Right lung (tissue), 5 donors: Measurements from ENCODE around the gene GABRB1. TPM values are rescaled to one million over a fixed set of nuclear protein-coding genes. Genes with fewer than 3 reads are reported as not detected.

Experiments
- DNase-seq, 2 donors: peaks; one replicate each; pipeline ENCODE4 v3.0.0-alpha.2; 2013
- polyA plus RNA-seq, 5 donors: library from polyadenylated mRNA; unstranded; fragments of 120-200 nt; gene quantifications; one replicate each; pipeline versions ENCODE4 v1.2.1 to v1.2.3, GENCODE V29; 2013; ENCODE audit warnings: inconsistent platforms in 1 of 5, low replicate concordance in 1 of 5; ENCODE audit not compliant: insufficient read length in 5 of 5, insufficient read depth in 1 of 5

The GABRB1 gene
- polyA plus RNA-seq, 5 donors, result 0.08 to 0.33 TPM; not detected in 3

DNA sequence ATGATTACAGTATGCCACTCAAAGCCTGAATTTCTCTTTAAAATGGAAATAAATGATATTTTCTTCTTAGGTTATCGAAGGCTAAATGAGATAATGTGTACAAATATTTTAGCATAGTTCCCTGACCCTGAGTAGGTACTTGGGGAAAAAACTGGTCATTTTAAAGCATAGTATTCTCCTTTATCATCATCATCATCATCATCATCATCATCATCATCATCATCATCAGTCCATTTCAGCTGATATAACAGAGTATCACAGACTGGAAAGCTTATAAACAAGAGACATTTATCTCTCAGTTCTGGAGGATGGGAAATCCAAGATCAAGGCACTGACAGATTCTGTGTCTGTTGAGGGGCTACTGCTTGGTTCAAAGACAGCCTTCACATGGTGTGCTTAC, 13.9 kb downstream of the GABRB1 start:
- no peak for DNase-seq

DNA sequence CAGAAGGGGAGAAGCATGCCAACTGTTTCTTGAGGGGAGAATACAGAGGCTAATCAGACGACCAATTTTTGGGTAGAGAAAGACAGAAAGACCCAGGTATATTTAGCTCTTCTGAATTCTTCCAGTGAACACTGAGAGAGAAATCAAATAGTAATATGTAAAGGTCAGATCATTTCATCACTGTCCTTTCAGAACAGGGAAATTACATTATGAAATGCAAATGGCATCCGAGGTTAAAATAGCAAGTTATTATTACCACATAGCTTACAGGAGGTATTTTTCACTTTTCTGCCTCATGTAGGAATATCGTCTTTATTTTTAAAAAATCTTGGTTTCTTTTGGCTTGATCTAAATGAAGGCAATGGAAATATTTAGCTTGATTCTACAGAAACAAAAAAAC, 18.0 kb downstream of the GABRB1 start:
- DNase-seq, result no peak

DNA sequence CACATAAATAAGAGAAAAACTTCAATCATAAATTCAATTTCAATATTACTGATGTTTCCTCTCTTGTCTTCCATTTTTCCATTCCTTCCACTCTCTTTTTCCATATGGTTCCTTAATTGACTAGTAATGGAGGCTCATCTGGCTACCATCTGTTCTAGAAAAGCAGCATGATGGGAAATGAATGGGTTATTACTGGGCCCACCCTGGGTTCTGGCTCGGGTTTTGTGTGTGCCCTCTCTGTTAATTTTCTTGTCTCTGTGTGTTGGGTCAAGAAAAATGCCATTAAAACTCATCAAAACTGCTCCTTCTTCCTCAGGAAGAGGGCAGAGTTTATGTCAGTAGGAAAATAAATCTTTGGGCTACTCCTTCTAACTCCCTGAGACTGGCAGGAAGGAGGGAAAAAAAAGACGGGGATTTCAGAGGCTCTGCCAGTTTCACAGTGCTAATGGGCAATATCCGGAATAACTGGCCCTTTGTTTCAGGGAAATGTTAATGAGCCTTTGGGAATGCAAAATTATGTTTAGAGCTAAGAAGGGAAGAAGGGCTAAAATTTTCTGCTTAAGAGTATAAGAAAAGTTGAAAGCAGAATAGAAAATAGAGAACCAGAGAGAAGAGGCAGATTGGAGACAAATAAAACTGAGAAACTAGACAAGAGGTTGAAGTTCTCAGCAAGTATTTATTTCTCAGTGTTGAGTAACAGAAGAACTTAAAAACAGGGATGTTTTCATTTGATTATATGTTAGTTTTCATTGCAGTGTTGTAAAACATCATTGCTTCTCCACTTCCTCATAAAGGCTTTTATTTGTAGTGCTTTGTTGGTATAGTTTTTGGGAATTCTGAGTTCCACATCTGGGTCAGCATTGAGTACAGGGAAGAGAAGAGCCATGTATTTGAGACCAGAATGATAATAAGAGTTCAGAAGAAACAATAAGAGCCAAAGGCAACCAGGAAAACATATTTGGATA, 19.7 kb downstream of the GABRB1 start:
- DNase-seq, result no peak

DNA sequence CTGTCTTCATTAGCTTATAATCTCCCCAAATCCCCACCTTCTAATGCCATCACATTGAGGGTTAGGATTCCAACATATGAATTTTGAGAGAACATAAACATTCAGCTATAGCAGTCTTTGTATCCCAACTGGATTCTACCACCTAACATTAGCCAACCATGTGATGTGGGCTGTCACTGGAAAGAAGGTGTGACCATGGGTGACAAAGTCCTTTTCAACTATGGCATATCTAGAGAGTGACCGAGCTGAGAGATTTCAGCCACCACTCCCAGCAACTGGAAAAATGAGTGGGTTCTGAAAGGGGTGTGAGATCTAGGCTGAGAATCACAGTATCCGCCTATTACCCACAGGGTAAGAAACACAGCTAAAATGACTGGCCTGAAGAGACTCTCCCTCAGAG, 22.1 kb downstream of the GABRB1 start:
- DNase-seq, result no peak

DNA sequence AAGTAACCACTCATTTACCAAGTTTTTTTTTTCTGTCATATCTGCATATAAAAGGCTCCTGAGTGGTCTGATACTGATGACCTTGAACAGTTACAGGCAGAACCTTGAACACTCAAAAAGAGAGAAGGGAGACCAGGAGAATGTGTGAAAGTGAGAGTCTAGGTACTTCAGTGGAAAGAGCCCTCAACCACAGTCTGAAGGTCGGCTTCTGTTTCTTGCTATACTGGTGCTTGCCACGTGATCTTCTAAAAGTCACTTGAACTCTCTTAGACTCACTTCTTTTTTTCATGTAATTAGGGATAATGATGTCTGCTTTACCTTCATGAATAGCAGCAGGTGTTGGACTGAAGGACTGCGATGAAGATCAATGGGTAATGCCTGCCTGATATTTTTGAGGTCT, 22.8 kb downstream of the GABRB1 start:
- DNase-seq, result no peak

DNA sequence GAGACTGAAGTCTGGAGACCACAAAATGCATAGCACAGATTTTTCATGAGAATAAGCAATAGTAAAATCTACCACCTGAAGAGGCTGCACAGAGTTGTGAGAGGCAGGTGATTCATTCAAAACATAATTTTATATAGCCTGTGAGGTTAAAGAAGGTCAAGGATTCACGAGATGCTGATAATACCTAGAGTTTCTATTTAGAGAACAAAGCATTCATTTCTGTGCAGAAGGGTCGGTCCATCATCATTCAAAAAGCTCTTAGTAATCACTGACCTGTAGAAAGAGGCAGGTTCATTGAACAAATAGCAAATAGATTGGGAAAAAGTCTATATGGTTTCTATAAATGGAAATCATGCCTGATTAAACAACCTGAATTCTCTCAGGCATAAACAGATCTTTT, 26.6 kb downstream of the GABRB1 start:
- no peak for DNase-seq

DNA sequence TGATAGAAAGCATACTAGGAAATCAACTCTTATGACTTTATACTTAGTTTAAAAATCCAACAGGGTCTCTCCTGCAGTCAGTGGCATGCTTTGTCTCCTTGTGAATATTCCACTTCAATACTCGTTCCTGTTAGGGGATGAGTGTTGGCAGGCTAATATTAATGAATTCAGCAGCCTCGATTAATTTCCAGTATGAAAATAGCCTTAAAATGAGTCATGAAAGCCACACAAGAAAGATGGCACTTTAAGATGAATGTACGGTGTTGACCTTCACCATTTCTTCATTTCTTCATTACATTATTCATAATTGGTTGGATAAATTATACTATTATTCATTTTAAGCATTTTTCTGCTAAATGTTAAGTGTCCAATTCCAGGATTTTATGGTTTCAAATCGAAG, 29.2 kb downstream of the GABRB1 start:
- no peak for DNase-seq

DNA sequence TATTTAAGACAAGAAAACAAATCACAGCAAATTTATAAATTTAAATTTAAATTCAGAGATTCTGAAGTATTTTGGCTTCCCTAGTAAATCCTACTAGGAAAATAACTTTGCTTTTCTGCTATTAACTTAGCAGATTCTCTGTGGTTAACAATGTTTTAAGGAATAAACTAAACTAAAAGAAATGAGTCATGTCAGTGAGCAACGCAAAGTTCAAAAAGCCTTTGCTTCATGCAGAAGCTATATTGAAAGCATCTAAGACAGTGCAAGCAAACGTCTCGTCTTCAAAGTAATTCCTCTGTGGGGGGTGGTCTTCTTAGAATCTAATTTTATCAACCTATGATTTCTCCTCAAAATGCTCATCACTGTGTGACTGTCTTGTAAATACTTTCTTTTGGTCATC, 30.1 kb downstream of the GABRB1 start:
- no peak for DNase-seq

DNA sequence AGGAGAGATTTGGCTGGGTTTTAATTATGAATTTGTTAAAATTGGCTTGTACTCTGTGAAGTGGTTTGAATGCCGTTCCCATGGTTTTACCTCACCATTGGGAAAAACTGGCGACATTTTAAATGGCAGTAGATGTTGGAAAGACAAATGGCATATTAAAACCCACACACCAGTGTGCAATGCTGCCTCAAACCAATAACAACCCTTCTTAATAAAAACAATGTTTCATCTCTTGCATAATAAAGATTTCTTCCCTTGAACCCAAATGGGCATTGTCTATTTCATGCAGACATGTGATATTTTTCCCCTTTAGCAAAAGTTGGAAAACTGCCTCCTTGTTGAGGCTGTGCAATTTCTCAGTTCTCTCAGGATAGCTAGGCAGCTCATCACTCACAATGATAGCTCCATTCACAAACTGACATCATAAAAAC, 33.7 kb downstream of the GABRB1 start:
- no peak for DNase-seq

DNA sequence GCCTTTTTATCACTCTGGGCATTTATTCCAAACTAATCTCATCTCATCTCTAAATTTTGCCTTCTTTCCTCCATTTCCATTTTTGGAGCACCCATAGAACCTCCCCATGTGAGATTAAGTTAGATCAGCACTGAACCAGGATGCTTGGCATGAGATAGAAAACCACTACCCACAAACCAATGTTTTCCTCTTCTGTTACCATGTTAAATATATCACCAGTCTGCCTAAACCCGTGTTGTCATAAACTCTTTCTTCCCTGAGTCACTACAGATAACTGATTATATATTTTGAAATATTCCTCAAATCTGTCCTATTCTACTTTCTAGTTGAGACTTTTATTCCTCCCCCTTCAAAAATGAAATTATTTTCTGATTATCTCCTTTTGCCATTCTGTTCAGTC, 37.6 kb downstream of the GABRB1 start:
- no peak for DNase-seq

DNA sequence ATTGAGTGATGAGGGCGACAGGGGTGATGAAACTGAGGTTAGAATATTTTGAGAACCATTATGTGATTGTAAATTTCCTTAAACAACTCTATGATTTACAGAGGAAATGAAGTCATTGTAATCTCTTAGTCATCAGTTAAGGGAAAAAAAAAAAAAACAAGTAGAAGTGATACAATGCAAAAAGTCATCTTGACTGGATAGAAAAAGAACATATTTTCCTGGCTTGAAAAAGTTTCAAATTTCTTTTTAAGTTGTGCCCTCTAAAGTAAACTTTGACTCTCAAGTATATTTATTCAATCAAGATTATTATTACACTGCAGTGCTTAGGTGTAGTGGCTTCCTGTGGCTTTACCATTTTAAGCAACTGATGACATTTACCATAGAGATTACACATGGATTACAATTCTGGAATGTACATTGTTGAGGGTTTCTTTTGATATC, 40.6 kb downstream of the GABRB1 start:
- no peak for DNase-seq

DNA sequence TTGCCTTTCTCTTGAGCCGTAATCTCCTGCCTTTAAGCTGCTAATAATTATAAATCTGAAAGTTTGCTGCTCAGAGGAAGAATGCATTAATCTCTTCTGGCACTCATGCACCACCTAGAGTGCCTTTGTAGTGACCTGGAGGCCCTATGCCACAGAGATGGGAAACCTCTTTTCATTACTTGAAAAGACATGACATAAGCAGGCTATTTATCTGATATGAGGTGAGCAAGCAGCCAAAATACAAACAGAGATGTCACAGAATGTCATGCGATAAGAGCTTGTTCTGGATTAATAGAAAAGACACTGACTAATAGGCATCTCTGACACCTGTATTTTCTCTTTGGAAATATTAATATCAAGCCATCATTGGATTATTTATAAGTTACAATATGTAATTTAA, 42.3 kb downstream of the GABRB1 start:
- DNase-seq, result no peak

DNA sequence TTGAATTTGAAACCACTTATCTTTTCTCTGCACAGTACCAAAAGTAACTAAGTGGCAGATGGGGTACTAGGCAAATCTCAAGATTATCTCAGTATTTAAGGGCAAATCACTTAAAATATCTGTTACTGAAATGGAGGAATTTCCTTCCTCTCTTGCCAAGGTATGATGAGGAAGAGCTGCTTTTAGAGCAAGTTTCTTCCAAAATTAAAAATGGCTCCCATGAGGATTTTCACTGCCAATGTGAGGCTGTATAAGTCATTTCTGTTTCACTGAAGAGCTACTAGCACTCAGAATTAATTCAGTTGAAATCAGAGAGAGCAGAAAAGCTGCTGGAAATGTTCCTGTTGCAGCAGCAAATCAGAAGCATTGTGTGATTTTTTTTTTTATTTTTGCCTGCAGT, 43.4 kb downstream of the GABRB1 start:
- DNase-seq, result no peak

DNA sequence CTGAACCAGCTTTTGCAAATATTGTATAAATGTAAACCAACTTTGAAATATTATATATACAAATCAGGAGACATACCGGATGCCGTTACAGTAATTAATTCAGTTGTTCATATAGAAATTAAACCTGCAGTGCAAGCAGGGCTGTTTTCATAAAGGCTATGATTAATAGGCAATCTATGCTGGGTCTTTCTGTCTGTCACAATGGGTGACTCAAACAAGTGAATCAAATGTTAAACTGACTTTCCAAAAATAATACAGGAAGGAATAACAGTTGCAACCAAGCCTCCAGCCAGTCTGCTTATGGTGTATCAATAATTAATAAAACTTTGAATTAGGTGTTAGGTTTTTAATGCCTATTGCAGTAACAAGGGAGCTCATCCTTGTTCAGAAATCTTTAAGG, 43.9 kb downstream of the GABRB1 start:
- DNase-seq, result no peak

DNA sequence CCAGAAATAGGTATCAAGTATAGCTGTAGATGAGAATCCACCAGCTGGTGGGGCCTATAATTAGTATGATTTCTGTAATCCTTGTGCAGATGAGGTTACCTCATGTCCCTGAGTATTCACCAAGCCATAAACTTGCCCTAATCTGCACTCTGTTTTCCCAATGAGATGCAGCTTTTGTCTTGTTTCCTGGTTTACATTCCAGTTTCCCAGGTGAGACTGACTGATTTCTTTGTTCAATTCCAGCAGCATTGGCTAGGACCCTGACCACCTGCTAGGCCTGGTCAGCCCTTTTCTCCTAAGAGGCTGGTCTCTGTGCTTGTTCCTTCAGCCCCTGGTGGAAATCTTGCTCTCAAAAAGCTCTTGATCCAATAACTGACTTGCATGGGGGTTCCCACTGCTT, 44.6 kb downstream of the GABRB1 start:
- no peak for DNase-seq

DNA sequence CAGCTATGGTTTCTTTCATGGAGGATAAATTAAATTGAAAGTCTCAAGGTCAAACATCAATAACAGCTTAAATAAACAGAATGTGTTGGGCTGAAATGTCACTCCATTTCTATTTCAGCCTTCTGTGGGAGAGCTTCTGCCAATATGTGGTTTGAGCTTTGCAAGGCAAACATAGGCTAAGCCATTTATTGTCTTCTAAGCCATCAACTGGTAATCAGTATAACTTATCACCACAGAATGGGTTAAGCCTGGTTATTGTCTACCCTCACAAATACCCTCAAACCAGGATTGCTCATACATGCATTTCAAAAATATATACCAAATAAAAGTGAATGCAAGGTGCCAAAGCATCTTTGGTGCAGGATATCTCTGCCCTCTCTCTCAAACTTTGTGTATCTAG, 52.7 kb downstream of the GABRB1 start:
- DNase-seq, result no peak

DNA sequence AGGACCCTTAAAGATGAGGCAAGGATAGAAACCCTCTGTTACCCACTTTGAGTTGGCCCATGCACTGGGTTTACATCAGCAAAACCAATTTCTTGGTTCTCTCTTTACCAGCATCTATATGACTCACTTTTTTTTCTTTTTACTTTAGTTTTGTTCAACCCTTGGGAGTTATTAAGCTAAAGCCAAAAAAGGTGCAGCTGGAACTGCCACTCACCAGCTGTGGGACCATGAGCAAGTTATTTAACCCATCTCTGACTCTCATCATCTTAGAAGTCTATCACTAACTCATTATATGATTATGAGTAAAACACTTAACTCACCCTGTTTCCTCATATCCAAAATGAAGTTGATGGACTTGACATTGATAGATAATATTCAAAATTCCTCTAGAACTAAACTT, 53.4 kb downstream of the GABRB1 start:
- DNase-seq, result no peak

DNA sequence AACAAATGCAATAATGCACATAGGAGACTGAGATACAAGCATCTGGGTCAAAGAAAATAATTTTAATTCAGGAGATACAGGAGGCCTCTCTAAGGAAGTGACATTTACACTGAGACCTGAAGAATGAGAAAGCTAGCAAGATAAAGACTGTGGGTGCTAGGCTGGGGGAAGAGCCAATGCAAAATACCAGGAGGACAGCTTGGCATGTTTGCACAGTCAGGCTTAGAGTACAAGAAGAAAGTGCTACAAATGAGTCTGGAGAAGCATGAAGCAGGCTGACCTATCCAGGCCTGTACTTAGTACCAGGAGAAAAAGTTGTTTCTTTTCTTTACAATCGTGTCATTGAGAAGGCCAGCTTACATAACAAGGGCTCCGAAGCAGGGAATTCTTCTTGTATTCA, 56.9 kb downstream of the GABRB1 start:
- no peak for DNase-seq

DNA sequence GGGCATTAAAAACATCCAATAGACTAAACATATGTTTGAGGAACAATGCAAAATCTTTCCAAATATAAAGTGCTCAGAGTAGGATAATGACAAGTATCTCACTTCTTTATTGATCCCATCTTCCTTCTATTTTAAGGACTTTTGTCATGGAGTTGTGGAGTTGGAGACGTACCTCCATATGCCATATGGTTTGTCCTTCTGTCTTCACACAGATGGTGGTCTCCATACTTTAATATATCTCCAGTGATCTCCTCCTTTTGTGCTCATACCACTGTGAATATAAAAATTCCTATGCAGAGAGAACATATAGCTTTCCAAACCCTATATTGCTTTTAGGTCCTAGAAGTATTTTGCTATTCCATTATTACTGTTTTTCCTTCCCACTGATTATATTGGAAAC, 64.5 kb downstream of the GABRB1 start:
- no peak for DNase-seq

DNA sequence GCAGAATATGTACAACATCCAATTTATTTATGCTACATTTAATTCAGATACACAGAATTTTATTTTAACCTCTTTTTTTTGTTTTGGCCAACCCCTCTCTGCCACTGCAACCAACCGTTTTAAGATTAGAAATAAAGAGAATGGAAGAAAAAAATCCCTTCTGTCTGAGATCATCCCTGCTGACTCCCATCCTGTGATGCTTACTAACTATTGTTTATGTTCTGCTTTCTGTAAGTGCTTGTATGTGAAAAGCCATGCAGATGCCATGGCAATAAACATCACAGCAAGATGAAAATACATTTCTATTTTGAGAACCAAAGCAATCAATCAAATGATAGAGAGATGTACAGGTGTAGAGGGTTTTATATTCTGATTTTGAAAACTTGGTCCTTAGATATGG, 70.1 kb downstream of the GABRB1 start:
- no peak for DNase-seq

DNA sequence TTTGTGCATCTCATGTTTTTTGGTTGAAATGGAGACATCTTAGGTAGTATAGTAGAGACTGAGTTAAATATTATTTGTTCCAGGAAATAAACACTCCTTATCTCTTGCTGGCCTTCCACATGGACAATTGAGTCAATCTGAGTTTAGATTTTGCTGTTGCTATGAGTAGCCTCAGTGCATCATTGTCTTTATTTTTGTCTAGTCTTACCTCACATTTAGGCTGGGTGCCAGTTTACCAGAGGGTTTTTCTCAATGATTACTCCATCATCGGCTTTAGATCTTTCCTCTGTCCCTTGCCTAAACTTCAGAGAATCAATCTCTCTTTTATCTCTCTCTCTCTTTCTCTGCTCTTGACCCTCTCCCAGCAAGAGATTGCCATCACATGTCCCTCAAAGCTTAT, 73.6 kb downstream of the GABRB1 start:
- no peak for DNase-seq

DNA sequence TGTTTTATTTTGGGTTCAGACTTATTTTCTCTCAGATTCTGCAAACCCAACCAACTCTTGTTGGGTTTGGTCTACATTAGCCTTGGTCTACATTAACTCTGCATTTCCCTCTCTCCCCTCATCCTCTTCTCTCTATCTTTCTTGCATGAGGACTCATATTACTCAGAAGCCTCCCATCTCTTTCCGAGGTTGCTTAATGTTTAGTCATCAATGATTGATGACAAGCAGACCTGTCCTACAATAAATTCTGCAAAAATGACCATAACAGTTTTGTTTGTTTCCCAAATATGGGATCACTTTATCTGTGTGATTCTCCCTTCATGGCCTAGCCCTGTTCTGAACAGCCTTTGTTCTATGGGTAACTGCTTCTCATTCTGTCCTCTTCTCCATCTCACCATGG, 75.2 kb downstream of the GABRB1 start:
- no peak for DNase-seq

DNA sequence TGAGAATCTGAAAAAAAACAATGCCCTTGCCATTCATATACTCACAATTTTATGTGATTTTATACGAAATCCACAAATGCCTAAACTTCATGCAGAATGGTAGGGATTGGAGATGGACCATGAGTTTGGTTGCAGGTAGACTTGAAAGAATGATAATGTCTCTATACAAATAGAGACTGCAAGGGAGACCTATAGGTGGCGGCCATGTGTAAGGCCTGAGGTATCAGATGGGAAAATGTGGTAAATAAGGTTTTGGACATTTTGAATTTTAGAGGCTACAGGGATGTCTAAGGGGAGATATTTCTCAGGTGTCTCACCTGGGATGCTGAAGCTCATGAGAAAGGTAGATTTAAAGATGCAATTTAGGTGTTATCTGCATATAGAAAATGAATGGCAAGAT, 78.0 kb downstream of the GABRB1 start:
- DNase-seq, result no peak

DNA sequence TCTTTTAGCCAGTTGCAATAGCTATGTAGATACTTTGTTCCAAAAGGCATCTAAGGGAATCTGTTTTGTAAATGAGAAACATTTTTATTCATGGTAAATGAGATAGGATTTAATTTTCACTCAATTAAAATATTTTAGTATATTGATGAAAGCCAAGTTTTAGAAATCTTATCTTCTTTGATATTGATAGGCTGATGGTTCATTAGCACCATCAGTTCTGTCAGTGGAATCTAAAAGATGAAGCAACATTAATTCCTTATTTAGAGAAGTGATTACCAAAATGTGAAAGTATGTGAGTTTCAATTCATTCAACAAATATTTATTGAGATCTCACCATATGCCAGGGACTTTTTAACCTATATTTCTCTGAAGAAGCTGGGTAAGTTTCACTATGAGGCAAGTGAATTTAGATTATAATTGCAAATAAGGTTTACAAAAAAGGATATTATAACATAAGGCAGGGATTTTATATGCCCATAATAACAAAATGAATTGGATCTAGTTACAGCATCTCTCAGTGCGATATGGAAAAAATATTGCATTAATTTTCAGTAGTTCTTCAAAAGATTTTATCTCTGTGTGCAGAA, 79.3 kb downstream of the GABRB1 start:
- DNase-seq, result peak in 1 of 2 donors; percentile 39
